Endometrium (tissue), 2 donors: Measurements from ENCODE around the gene MAP2K2.
"Not testable (repeated sequence)": the region's sequence is repeated elsewhere in the genome, so short reads cannot be mapped to it uniquely, and the experiment has no call there.

Source experiments
- FAIRE-seq: peaks from 2 replicates; lab custom pipeline; 2012; peaks lifted over from hg19 to GRCh38; lab: Jason Lieb, UNC
- donor health status: control.
- donor health status: control.

The MAP2K2 gene

DNA sequence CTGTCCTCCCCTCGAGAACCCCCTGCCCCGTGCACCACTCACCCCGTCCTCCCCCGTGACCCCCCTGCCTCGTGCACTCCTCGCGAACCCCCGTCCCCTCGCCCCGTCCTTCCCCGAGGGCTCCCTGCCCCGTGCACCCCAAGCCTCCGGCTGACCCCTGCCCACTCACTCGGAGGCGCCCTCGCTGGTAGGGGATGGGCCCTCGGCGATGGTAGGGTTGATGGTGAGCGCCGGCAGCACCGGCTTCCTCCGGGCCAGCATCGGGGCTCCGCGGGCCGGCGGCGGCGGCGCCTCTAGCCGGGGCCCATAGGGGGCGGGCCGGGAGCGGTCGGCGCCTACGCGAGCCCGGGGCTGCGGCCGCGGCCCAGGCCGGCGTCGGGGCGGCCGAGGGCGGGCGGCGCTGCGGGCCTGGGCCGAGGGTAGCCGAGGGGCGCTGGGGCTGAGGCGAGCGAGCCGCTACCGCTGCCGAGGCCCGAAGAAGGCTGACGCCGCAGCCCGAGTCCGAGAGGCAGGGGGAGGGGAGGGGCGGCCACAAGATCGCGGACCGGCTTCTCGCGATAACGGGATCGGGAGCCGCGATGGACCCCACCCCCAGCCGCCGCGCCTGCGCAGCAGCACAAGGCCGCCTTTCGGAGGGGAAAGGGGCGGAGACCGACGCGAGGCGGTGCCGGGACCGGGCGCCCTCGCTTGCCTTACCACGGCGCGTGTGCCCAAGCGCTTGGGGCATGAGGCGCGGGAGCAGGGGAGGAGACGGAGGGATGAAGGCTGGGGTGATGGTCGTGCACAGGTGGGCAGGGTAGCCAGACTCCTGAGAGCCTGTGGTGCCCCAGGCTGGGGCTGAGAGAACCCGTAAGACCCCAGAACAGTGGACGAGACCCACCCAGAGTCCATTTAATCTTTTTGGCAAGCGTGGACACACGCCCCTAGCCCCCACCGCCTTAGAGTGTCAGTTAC is at the start of gene MAP2K2:
Gene MAP2K2, minus strand, starts transcription at position 508 of the 954 bp plus-strand sequence. Its CDS starts 247 bp downstream, at position 261.
- FAIRE-seq, result no peak

DNA sequence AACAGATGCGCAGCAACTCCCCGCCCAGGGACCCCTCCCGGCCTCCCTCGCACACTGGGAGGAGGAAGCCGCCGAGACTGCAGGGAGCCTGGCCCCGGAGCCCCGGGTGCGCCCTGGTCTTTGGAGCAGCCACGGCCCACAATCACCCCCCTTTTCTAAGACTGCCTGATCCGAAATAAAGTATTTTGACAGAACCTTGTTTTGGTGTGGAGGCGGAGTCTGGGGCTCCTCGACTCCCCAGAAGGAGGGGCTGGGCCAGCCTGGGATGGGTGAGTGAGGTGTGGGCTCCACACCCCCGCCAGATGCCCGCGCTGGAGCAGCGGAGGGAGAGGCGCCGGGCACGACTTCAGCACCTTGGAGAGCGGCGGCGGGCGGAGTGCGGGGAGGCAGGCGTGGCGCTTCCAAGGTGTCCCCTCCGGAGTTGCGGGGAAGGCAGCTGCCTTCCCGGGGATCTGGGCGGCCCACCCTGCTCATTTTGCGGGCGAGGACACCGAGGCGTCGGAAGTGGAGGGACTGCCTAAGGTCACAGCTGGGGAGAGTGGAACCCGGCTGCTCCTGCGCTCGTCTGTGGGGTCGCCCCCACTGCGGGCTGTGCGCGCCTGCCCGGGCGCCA is 49.0 kb upstream of the MAP2K2 start:
- FAIRE-seq, result no peak

DNA sequence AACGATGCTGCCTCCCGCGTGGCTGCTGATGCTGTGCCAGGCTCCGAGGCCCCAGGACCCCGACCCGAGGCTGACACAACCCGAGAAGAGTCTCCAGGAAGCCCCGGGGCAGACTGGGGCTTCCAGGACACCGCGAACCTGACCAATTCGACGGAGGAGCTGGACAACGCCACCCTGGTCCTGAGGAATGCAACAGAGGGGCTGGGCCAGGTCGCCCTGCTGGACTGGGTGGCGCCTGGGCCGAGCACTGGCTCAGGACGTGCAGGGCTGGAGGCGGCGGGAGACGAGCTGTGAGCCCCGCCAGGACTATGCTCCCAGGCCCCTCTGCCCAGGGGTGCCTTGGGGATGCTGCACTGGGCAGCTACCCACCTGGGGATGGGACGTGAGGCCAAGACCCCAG is 47.8 kb upstream of the MAP2K2 start:
- no peak for FAIRE-seq

DNA sequence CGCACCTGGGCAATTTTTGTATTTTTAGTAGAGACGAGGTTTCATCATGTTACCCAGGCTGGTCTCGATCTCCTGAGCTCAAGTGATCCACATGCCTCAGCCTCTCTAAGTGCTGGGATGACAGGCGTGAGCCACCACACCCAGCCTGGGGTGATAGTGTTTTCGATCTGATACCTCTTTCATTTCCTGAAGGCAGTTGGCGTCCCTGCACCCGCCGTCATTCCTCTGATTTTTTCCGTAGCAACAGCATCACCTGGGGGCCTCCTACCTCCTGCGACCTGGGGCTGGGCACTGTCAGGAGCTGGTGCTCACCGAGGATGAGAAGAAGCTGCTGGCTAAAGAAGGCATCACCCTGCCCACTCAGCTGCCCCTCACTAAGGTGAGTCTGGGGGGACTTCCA is 40.3 kb upstream of the MAP2K2 start:
- FAIRE-seq, result no peak

DNA sequence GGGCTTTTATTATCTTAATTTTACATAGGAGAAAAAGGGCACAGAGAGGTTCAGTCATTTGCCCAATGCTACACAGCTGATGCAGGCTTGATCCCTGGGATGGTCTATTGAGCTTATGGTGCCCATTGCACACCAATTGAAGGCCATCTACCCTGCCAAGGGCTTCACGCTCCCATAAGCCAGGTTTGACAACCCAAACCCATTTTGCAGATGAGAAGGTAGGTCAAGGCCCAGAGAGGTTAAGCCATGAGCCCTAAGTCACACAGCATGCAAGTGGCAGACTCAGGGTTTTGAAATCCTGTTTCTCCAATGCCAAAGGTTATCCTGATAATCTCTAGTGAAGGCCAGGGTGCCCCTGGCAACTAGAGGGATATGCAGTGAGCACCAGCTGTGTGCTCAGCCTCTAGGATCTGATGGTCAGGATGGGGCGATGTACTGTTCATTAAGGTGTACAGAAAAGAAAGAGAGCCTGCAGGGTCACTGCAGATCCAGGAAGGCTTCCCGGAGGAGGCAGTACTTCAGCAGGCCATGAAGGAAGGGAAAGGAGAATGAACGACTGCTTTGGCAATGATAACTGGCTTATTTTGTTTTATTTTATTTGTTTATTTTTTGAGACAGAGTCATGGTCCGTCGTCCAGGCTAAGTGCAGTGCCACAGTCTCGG is 37.6 kb upstream of the MAP2K2 start:
- FAIRE-seq, result no peak

DNA sequence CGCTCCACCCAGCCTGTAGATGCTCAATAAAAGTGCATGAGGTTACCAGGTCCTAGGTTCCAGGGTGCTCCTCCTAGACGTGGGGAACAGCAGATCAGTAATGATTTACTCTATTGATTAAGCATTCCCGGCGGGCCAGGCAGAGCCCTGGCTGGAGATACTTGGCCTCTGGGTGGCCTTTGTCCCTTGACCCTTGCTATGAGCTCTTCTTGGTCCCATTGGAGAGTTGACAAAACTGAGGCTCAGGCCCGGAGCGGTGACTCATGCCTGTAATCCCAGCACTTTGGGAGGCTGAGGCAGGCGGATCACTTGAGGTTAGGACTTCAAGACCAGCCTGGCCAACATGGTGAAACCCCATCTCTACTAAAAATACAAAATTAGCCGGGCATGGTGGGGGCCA is 34.0 kb upstream of the MAP2K2 start:
- FAIRE-seq, result not testable (repeated sequence)

DNA sequence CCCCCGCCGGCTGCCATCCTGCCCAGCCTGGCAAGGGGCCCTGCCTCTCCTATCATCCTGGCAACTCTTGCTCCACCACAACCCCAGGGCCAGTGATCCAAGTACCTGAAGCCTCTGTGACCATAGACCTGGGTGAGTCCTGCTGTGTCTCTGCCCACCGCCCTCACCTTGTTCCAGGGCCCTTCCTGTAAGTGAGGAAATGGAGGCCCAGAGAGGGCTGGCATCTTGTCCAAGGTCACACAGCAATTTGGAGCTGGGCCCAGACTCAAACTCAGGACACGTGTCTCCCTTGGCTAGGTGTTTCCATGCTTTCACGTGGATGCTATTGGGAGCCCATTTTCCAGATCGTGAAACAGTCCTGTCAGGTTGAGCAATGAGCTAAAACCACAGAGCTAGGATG is 33.2 kb upstream of the MAP2K2 start:
- no peak for FAIRE-seq

DNA sequence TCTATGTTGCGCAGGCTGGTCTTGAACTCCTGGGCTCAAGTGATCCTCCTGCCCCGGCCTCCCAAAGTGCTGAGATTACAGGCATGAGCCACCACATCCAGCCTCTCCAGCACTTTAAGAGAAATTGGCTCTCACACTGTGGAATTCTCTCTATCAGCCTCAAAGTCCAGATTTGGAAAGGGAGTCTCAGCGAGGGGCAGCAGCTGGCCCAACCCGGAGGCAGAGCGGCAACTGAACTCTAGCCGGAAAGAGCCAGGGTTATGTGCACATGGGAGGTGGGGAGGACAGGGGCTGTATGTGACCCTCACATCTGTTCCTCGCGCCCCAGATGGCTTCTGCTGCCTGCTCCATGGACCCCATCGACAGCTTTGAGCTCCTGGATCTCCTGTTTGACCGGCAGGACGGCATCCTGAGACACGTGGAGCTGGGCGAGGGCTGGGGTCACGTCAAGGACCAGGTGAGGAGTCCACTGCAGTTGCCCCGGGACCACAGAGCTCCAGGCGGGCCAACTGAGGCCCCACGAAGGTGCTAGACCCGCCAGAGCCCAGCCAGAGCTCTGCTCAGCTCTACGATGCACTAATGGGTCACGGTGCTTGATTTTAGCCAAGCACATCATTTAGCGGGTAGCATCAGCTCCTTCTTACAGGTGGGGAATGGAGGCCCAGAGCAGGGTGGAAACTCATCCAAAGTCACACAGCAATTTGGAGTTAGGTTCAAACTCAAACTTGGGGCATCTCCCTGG is 30.8 kb upstream of the MAP2K2 start:
- FAIRE-seq, result no peak

DNA sequence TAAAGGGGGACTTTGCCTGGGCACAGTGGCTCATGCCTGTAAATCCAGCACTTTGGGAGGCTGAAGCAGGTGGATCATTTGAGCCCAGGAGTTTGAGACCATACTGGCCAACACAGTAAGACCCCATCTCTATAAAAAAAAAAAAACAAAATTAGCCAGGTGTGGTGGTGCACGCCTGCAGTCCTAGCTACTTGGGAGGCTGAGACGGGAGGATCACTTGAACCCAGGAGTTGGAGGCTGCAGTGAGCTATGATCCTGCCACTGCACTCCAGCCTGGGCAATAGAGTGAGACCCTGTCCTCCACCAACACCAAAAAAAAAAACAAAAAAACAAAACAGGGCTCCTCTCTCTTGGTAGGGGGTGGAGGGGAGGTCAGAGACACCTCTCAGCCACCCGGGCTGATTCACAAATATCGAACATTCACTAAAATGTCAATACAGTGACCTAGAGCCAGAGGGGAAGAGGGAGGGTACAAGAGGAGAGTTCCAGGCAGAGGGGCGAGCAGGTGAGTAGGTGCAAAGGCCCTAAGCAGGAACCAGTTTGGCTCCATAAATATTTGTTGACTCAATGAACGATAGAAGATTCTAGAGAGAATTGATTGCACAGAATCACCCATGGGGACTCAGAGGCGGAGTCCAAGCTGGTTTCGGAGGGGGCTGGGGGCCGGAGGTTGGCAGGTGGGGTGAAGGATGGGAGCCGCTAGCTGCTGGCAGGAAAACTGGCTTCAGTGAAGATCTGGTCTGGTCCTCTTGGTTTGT is 28.5 kb upstream of the MAP2K2 start:
- FAIRE-seq, result no peak

DNA sequence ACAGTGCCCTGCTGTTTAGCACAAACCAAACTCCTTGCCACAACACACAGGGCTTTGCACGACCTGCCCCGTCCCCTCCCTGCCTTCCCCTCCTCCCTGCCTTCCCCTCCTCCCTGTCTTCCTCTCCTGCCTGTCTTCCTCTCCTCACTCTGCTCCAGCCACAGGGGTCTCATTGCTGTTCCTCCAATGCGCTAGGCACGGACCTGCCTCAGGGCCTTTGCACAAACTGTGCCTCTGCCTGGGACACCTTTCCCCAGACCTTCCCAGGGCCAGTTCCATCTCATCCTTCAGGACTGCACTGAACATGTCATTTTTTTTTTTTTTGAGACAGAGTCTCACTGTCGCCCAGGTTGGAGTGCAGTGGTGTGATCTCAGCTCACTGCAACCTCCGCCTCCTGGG is 27.7 kb upstream of the MAP2K2 start:
- no peak for FAIRE-seq

DNA sequence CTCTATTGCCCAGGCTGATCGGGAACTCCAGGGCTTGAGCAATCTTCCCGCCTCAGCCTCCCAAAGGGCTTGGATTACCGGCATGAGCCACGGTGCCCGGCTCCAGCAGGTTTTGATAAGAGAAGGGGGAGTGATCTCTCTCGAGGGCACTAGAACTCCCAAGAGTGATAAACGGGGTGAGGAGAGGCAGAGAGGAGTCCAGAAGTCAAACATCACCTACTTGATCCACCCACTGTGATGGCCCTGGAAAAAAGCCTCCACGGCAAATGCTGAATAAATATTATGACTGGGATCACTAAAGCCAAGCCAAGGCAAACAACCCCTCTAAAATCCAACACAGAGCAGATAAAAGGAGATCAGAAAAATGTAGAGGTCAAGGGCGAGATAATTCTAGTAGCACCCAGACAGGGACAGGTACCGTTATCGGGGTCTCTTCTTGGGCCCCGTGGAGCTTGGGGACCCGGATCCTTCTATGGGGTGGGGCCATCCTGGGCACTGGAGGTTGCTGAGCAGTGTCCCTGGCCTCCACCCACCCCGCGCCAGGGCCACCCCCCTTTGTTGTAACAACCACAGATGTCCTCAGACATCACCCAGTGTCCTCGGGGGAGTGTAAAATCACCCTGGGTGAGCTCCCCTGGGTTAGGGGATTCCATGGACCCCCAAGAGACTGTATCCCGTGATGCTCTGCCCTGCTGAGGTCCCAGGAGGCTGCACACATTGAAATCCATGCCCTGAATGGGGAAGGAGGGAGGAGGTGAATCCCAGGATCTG is 25.8 kb upstream of the MAP2K2 start:
- FAIRE-seq, result no peak

DNA sequence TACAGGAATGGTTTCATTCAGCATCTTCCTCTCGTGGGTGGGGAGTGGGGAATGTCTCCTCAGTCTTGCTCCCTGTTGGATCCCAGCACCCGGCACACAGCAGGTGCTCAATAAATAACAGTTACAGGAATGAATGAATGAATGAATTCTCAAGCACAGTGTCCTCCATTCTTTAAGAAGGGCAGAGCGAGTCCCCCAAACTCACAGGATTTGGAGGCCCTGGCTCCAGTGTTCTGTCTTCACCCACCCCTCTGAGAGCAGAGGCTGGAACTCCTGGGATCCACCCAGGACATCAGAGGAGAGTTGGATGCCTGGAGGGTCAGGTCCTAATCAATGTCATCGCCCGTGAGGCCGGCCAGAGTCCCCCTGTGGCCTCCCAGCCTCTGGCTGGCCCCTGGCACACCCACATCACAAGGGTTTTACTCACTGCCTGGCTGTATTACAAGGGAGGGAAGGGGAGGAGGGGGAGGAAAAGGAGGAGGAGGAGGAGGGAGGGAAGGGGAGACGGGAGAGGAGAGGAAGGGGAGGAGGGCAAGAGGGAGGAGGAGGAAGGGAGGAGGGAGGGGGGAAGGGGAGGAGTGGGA is 20.8 kb upstream of the MAP2K2 start:
- no peak for FAIRE-seq

DNA sequence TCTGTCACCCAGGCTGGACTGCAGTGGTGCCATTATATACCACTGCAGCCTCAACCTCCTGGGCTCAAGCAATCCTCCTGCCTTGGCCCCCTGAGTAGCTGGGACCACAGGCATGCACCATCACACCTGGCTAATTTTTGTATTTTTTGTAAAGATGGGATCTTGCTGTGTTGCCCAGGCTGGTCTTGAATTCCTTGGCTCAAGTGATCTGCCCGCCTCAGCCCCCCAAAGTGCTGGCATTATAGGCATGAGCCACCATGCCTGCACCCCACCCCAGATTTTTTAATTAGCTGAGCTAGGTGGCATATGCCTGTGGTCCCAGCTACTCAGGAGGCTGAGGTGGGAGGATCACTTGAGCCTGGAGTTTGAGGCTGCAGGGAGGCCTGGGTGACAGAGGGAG is 19.0 kb upstream of the MAP2K2 start:
- FAIRE-seq, result not testable (repeated sequence)

DNA sequence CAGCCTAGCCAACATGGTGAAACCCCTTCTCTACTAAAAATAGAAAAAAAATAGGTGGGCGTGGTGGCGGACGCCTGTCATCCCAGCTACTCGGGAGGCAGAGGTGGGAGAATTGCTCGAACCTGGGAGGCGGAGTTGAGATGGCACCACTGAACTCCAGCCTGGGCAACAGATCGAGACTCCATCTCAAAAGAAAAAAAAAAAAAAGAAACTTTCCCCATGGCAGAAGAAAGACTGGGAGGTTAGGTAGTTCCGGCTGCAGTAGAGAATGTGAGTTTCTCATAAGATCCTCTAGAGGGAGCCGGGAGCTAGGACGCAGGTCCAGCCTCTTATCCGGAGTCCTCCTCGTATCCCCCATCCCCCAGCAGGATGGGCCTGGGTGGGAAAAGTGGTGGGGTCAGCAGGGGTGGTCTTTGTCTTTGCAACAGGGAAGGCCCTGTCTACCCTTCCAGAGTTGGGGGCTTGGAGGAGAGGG is 16.4 kb upstream of the MAP2K2 start:
- no peak for FAIRE-seq

DNA sequence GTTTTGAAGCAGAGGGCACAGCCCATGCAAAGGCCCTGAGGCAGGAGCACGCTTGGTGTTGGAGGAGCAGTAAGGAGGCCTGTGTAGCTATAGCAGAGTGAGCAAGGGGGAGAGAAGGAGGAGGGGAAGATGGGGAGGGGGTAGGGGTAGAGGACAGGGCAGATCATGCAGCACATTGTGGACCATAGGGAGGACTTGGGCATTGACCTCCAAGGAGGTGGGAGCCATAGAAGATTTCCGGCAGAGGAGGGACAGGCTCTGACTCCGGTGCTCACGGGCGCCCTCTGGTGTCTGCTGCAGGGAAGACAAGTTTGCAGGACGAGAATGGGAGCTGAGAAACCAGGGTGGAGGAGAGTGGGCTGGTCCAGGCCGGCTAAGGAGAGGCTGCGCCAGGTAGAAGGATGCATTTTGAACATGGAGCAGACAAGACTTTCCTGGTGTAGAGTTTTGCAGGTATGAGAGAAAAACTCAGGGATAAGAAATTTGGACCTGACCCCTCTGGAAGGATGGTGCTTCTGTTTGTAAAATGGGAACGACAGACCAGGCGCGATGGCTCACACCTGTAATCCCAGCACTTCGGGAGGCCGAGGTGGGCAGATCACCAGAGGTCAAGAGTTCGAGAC is 15.8 kb upstream of the MAP2K2 start:
- no peak for FAIRE-seq

DNA sequence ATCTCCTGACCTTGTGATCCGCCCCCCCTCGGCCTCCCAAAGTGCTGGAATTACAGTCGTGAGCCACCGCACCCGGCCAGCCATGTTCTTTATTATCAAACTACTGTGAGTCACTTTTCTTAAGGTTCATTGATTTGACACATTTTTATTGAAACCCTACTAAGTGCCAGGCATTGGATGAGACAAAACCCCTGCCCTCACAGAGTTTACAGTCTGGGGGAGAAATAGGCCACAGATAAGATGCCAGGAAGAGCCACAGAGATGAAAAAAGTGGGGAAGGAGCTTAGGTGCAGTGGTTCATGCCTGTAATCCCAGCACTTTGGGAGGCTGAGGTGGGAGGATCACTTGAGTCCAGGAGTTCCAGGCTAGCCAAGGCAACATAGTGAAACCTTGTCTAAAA is 14.5 kb upstream of the MAP2K2 start:
- FAIRE-seq, result no peak

DNA sequence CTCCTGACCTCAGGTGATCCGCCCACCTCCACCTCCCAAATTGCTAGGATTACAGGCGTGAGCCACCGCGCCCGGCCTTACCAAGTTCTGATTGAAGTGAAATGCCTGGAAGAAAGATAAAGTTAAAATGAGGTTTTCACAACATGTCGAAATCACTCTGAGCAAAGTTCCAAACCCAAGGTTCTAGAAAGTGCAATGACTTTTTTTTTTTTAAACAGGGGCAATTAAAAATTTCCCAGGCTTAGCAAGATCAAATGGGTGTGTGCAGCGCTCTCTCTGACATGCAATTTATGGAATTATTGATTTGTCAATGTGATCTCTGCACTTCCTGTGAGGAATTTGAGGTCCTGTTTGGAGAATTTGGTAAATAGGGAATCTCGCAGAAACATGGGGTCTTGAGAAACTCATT is 12.8 kb upstream of the MAP2K2 start:
- no peak for FAIRE-seq

DNA sequence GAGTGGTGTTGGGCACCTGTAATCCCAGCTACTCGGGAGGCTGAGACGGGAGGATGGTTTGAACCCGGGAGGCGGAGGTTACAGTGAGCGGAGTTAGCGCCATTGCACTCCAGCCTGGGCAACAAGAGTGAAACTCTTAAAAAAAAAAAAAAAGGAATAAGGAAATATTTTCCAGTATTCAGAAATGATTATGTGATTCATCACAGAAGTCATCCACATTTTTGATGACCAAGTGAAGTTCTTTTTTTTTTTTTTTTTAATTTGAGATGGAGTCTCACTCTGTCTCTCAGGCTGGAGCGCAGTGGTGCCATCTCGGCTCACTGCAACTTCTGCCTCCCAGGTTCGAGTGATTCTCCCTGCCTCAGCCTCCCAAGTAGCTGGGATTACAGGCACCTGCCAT is 11.5 kb upstream of the MAP2K2 start:
- FAIRE-seq, result not testable (repeated sequence)

DNA sequence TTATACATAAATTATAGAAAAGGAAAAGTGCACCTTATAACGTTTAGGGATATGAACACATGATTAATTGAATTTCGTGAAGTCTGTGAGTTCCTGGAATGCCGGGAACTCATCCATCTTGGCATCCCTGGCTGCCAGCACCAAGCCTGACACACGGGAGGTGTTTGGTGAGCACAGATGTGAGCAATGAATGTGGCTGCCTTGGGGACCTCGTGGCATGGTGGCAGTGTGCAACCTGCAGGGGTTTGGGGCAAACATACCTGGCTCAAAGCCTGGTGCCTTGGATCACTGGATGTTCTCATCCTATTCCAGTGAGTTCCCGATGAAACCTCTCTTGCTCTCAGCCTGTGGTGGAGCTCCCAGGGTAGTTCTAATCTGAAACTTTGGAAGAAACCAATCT is 10.4 kb upstream of the MAP2K2 start:
- no peak for FAIRE-seq
